GM08714 (cell line): ENCODE results near the gene NUTM2B.
"Not testable (repeated sequence)": the region's sequence is repeated elsewhere in the genome, so short reads cannot be mapped to it uniquely, and the experiment has no call there.

Experiments
- H3K4me3 ChIP-seq: fragments of 200-500 bp; sonication (Bioruptor generic); 2 replicates; pipeline ENCODE4 v1.5.1; 2014; ENCODE audit warnings: mild to moderate bottlenecking, low read length, inconsistent platforms

The NUTM2B gene, protein sequence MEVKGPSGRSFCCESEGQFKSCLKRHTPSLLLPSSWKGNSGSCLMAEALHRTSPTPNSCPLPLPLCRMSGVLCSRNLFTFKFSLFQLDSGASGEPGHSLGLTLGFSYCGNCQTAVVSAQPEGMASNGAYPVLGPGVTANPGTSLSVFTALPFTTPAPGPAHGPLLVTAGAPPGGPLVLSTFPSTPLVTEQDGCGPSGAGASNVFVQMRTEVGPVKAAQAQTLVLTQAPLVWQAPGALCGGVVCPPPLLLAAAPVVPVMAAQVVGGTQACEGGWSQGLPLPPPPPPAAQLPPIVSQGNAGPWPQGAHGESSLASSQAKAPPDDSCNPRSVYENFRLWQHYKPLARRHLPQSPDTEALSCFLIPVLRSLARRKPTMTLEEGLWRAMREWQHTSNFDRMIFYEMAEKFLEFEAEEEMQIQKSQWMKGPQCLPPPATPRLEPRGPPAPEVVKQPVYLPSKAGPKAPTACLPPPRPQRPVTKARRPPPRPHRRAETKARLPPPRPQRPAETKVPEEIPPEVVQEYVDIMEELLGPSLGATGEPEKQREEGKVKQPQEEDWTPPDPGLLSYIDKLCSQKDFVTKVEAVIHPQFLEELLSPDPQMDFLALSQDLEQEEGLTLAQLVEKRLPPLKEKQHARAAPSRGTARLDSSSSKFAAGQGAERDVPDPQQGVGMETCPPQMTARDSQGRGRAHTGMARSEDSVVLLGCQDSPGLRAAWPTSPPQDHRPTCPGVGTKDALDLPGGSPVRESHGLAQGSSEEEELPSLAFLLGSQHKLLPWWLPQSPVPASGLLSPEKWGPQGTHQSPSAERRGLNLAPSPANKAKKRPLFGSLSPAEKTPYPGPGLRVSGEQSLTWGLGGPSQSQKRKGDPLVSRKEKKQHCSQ

DNA sequence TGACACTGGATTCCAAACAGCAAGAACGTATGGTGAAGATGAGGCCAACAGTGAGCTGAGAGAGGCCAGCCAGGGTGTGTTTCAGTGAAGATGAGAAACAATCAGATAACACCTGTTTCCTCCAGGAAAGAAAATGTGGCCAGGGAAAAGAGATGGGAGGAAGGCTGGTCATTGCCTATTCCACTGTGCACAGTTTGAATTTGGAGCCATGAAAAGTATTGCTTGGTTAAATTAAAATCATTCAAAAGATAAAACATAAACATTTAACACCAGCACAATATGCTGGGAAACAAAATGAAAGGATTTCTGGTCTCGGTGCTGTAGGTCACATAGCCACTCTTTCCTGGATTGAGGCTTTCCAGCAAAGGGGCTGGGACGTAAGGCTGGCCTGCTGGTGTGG lies at the start of gene NUTM2B:
TSS of gene NUTM2B (plus strand) at position 301 of the 400 bp plus-strand sequence. CDS start 383 bp downstream, outside the sequence.
- not testable (repeated sequence) for H3K4me3 ChIP-seq

DNA sequence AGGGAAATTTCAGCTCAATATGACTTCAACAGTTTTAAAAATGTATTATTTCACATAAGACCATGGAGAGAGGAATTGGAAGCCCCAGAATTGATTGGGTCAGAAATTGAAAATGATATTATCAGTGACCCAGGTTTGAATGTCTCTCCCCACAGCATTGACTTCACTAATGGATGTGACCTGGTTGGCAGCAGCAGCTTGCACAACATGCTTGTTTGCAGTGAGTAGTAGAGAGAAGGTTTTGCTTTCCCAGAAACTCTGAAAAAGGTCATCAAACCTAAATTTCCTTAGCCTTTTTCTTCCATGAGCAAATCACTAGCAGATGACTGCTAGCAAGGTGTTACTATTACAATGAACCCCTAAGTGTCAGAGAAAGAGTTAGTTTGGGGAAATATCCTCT lies 39.7 kb upstream of the NUTM2B start:
- H3K4me3 ChIP-seq, result not testable (repeated sequence)

DNA sequence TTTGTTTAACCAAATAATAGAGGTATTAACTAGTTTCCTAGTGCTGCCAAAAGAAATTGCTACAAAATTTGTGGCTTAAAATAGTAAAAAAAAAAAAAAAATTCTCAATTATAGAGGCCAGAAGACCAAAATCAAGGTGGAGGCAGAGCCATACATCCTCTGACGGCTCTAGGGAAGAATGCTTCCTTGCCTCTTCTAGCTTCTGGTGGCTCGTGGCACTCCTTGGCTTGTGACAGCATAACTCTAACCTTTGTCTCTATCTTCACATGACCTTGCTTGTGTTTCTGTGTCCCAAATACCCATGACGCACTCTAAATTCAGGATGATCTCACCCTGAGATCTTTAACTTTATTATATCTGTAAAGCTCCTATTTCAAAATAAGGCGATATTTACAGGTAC lies 38.3 kb upstream of the NUTM2B start:
- H3K4me3 ChIP-seq, result not testable (repeated sequence)

DNA sequence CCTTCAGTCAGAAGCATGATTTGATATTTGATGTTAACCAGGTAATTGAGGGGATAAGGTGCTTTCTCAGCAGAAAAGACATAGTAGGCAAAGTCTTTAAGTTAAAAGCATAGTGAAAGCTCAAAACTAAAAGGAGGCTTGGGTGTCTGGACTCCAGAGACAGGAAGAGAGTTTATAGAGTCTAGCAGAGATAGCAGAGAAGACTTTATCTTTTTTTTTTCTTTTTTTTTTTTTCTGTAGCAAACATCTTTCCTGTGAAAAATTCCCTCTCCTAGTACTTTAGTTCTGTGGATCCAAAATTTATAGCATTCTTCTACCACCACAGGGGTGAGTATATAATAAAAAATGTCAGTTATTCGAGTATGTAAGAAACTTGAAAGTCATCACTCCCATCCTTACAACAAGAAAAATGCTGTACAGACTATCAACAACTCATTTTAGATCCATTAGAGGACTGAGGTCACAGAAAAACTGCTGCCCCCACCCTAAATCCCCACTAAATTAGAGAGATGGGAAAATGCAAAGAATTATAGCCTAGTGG lies 33.7 kb upstream of the NUTM2B start:
- H3K4me3 ChIP-seq, result not testable (repeated sequence)

DNA sequence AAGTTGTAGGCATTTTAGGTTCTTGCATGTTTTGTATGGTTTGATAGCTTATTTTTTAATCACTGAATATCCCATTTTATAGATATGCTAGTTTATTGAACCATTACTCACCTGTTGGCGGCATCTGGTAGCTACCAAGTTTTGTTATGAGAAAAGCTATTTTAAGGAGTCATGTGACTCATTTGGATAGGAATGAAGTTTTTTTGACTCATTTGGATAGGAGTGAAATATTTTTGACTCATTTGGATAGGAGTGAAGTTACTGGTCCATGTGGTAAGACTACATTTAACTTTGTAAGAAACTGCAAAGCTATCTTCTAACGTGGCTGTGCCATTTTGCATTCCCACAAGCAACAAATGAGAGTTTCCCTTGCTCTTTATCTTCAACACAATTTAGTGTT lies 28.1 kb upstream of the NUTM2B start:
- not testable (repeated sequence) for H3K4me3 ChIP-seq

DNA sequence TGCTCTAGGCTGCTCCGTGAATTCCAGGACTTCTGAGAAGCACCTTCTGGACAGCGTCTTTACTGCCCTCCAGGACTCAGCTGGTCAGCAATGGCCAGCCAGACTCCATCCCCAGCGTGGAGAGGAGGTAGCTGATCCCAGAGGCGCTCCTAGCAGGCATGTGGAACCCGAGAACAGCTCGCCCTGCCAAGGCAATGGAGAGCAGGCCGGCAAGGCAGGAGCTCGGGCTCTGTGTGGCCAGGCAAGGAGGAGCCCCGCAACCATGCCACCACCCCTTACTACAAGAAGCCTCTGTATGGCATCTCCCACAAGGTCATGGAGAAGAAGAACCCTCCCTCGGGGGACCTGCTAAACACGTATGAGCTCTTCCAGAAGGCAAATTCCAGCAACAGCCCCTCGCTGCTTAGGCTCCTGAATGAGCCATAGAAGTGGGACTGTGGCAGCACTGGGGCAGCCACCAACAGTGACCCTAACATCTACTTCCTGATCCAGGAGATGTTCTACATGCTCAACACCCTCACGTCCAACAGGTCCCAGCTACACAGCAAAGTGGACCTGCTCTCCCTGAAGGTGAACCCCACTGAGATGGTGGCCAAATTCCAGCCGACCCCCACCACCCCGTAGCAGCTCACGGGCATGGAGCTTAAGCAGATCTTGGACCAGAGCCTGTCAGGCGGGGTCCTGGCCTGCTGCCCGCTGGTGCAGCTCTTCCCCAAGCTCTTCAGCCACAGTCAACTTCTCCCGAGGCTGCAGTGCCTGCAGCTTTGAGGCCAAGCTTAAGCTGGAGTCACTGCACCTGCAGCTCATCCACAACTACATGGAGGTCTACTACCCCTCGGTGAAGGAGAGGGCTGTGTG lies 19.8 kb upstream of the NUTM2B start:
- H3K4me3 ChIP-seq, result not testable (repeated sequence)

DNA sequence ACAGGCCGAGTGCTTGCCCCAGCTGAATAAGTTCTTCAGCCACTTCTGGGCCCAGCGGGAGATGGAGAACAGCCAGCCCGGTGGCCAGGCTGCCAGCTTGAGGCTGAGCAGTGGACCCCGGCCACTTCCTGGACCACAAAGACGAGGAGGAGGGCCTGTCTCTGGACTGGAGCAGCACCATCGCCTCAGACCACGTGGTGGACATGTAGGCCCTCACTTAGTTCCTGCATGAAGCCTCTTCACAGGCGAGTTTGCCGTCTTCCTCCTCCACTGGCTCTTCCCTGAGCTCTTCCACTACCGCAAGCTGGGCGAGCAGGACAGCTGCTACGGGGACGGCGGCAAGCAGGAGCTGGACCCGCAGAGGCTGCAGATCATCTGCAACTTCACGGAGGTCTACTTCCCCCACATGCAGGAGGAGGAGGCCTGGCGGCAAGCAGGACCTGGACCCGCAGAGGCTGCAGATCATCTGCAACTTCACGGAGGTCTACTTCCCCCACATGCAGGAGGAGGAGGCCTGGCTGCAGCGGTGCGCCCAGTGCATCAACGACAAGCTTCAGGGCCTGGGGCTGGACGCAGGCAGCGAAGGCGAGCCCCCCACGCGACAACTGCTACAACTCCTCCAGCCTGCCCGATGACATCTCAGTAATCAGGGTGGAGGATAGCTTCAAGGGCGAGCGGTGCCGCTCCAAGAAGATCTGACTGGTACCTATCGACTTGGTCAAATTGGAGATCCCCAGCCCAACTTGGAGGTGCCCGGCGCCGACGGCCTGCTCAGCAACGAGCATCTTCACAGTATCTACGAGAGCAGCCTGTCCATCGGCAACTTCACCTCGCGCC lies 18.9 kb upstream of the NUTM2B start:
- H3K4me3 ChIP-seq, result not testable (repeated sequence)

DNA sequence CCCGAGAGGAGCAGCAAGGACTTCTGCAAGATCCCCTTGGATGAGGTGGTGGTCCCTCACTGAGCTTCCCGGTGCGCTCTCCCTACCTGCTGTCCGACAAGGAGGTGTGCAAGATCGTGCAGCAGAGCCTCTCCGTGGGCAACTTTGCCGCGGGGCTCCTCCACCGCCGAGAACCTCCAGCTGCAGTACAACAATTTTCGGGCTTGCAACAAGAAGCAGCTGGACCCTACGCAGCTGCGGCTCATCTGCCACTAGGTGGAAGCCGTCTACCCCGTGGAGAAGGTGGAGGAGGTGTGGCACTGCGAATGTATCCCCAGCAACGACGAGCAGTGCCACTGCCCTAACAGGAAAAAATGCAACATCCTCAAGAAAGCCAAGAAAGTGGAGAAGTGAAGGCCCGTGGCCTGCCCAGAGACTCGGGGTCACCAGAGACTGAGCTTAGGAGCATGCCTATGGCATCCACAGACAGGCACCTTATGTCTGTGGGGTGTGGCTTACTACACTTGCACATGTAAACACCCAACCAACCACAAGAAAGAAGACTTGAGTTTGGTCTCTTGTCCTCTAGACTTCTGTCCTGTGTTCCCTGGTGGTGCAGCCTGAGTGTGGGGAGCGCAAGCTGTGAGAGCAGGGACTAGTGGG lies 17.9 kb upstream of the NUTM2B start:
- not testable (repeated sequence) for H3K4me3 ChIP-seq

DNA sequence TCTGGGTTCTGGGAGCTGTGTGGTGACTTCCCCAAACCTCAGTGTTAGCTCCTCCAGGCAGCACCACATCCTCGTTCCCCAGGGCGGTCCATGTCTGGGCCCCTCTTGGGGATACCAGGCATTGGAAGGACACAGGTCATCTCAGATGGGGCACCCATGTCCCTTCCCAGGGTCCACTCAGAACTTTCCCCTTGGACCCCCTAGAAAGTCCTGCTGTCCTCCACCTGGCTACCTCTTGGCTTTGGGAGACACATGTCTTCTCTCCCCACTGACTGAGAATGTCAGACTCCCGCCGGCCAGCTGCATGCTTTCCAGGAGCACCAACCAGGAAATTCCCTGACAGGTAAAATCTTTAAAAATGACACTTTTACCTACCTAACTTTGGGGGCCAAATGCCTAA lies 16.4 kb upstream of the NUTM2B start:
- H3K4me3 ChIP-seq, result not testable (repeated sequence)

DNA sequence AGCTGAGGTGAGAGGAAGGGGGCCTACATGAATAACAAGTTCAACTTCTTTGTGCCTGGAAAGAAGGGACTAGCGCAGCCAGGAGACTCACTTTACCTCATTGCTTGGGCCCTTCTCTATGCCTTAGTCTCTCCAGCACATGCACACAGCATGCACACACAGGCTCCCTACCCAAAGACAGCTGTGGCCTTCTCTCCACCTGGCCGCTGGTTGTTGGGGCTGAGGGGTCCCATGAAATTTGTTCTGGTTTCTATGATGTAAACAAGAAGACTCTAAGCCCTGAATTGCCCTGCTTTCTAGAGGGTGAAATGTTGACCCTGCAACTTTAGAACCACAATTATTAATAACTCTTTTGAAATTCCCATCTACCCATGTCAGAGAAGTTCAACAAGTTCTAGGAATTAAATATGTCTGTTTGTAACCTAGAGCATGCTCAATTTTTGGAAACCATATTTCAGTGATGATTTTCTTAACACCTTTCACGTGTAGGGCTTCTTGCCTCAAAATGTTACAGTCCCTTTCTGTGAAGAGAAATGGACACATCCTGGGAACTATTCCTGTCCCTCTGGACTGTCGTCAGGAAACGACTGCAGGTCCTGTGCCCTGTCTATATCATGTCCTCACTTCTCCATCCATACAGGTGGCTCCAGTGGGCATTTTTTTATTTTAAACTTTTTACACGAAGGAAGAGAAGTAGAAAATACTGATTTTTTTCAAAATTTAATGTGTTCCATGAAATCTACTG lies 15.4 kb upstream of the NUTM2B start:
- H3K4me3 ChIP-seq, result not testable (repeated sequence)

- not testable (repeated sequence) for H3K4me3 ChIP-seq
These were observed 14.2 kb upstream of the NUTM2B start for GRCh38 chr10:79688798-79689197.

- not testable (repeated sequence) for H3K4me3 ChIP-seq
These were observed 6.4 kb upstream of the NUTM2B start for GRCh38 chr10:79696596-79696995.

DNA sequence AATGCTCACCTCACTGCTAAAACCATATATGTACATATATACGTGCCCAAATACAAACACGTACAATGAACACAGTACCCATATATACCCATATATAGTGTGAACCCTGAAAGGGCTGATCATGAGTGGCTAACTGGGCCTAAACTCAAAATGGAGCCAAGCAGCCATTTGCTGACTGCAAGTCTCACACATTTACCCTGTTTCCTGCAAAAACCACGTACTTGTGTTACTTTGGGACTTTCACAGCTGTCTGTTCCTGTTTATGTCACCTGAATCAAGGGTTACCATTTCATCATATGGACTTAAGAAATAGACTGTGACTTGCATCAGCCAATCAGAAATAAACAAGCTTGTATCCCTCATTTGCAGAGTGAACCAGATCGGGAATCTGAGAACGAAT lies 5.9 kb upstream of the NUTM2B start:
- H3K4me3 ChIP-seq, result not testable (repeated sequence)

GRCh38 chr10:79700381-79700944 lies 2.6 kb upstream of the NUTM2B start:
- not testable (repeated sequence) for H3K4me3 ChIP-seq

GRCh38 chr10:79707017-79707416 lies 4.0 kb downstream of the NUTM2B start:
- H3K4me3 ChIP-seq, result not testable (repeated sequence)

DNA sequence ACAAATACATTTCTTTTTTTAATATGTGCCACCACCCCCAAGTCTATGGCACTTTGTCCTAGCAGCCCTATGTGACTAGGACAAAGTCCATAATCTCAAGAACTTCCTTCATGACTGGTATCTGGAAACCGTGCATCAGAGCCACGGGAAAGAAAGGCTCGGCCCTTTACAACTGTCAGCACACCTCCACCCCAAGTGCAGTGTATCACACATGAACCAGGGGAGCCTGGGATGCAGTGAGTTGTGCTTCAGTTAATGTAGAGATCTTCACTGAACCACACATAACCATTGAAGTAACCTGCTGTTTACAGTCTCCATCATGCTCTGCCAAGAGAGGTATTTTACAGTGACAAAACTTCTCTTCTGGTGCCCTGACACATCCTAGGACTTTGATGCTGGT lies 11.9 kb downstream of the NUTM2B start:
- not testable (repeated sequence) for H3K4me3 ChIP-seq

DNA sequence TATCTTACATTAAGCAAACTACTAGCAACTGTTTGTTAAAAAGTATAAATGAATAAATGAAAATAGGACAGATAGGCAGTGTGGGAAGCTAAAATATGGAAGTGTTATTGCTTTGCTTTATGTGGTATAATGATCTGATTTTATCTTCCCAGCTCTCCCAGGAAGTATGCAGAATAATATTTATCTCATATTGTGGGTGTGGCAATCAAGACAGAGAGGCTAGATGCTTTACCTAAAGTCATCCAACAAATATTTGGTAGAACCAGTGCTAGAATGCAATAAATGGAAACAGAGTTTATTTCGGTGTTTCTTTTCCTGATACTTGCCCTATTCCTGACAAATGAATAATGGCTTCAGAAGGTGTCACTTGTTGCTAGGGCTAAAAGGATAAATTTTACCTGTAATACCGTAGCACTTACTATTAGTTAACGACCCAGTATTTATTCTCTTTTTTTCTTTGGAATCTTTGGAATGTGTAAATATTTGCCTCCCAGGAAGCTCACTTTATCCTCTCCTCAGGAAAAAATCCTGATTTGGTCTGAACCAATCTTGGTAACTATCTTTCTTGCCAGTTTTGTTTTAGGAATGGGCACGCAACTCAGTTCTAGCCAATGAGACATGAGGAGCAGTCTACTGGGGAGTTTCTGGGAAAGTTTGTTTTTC lies 14.0 kb downstream of the NUTM2B start:
- not testable (repeated sequence) for H3K4me3 ChIP-seq

DNA sequence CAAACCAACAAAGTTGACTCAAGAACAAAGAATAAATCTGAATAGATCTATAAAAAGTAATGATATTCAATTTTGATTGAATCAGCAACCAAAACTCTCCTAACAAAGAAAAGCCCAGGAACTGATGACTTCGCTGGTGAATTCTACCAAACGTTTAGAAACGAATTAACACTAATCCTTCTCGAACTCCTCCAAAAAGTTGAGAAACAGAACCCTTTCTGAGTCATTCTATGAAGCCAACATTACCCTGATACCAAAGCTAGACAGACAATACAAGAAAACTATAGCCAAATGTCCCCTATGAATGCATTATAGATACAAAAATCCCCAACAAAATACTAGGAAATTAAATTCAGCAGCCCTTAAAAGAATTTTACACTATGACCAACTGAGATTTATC lies 17.0 kb downstream of the NUTM2B start:
- H3K4me3 ChIP-seq, result not testable (repeated sequence)
